Loucy (cell line): ENCODE measurements around the gene TNNI2.

ENCODE experiments used
- EZH2phosphoT487 ChIP-seq: fragments of 200-600 bp; IDR thresholded peaks from 2 replicates; pipeline ENCODE4 v1.6.1; 2018; ENCODE audit warnings: antibody characterized with exemption, mild to moderate bottlenecking, moderate library complexity, borderline replicate concordance
- TF ChIP-seq, protein P1 (sequence below): fragments of 200-600 bp; sonication (generic); conservative IDR thresholded peaks from 2 replicates; pipeline ENCODE4 v1.5.1; 2014; ENCODE audit warnings: mild to moderate bottlenecking, antibody characterized with exemption, low read length

DNA sequence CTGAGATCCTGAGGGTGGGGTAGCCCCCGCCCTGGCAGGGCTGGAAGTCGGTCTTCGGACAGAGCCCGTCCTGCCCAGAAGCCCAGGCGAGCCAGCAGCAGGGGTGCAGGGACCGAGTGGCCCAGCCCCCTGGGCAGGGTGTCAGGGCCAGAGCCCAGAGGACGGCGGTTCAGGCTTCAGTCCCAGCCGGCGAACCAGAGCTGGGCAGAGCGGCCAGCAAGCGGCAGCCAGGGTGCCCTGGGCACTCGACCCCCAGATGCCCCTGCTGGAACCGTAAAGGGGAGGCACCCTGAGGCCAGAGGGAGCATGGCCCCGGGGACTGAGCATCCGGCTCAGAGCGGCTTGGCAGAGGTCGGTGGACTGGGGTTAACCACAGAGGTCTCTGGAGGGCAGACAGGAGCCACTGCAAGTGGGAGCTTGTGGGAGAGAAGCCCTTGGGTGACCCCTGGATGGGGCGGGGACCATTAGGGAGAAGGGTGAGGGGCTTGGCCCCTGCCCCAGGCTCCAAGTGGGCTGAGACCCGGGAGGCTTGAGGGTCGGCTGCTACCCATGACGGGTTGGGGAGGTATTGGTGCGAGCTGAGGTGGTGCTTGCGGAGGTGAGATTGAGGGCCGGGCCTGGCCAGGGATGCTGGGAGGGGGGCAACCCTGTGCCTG, 30.0 kb downstream of the TNNI2 start:
- TF ChIP-seq, protein P1, sequence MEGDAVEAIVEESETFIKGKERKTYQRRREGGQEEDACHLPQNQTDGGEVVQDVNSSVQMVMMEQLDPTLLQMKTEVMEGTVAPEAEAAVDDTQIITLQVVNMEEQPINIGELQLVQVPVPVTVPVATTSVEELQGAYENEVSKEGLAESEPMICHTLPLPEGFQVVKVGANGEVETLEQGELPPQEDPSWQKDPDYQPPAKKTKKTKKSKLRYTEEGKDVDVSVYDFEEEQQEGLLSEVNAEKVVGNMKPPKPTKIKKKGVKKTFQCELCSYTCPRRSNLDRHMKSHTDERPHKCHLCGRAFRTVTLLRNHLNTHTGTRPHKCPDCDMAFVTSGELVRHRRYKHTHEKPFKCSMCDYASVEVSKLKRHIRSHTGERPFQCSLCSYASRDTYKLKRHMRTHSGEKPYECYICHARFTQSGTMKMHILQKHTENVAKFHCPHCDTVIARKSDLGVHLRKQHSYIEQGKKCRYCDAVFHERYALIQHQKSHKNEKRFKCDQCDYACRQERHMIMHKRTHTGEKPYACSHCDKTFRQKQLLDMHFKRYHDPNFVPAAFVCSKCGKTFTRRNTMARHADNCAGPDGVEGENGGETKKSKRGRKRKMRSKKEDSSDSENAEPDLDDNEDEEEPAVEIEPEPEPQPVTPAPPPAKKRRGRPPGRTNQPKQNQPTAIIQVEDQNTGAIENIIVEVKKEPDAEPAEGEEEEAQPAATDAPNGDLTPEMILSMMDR, result no peak
- no peak for TF ChIP-seq EZH2phosphoT487
